Naive thymus-derived CD4-positive, alpha-beta T cell (primary cell): ENCODE results near the gene DCTD. TPM values are rescaled to one million over a fixed set of nuclear protein-coding genes. Genes with fewer than 3 reads are reported as not detected.

Experiments
- ATAC-seq: fragments of 150-1000 bp; cut with Tn5 transposase; 2 replicates; pipeline ENCODE4 v1.10.0; 2021; ENCODE audit warnings: mild to moderate bottlenecking, moderate library complexity
- CTCF ChIA-PET: fragments of 350-600 bp; sonication (Branson Sonifier 250); formaldehyde crosslinking; loops from one replicate; lab custom pipeline; 2021; ENCODE audit warnings: antibody characterized with exemption; lab: Charles Lee
- POLR2A ChIA-PET: fragments of 350-600 bp; sonication (Branson Sonifier 250); formaldehyde crosslinking; loops from one replicate; lab custom pipeline; 2021; ENCODE audit warnings: antibody characterized with exemption, inconsistent platforms; lab: Charles Lee
- DNase-seq, 9 donors: peaks; one replicate each; pipeline versions ENCODE4 v3.0.0 to v3.0.0-alpha.2; 2020 to 2022; ENCODE audit warnings: mixed read lengths in 1 of 9
- H3K27ac ChIP-seq: one replicate; pipeline ENCODE4 v1.7.0; 2013; ENCODE audit warnings: mild to moderate bottlenecking, low read depth, low read length, moderate library complexity
- H3K27me3 ChIP-seq, 2 donors: one replicate each; pipeline ENCODE4 v1.7.0; 2013; ENCODE audit warnings: low read length in 2 of 2, mild to moderate bottlenecking in 2 of 2, moderate library complexity in 2 of 2; ENCODE audit not compliant: control insufficient read depth in 2 of 2, insufficient read depth in 2 of 2
- H3K36me3 ChIP-seq, 3 experiments: 1 replicate in 2 of 3; 2 replicates in 1 of 3; pipeline ENCODE4 v1.7.0; 2013; ENCODE audit warnings: low read length in 3 of 3, mild to moderate bottlenecking in 3 of 3, moderate library complexity in 1 of 3; ENCODE audit not compliant: insufficient read depth in 3 of 3, control insufficient read depth in 2 of 3
- H3K4me1 ChIP-seq, 2 donors: one replicate each; pipeline ENCODE4 v1.7.0; 2013; ENCODE audit warnings: low read length in 2 of 2, mild to moderate bottlenecking in 2 of 2, moderate library complexity in 1 of 2; ENCODE audit not compliant: control insufficient read depth in 2 of 2, insufficient read depth in 2 of 2
- H3K4me3 ChIP-seq: 2 replicates; pipeline ENCODE4 v1.7.0; 2013; ENCODE audit warnings: mild to moderate bottlenecking, low read length
- H3K9me3 ChIP-seq, 3 experiments: 1 replicate in 2 of 3; 2 replicates in 1 of 3; pipeline ENCODE4 v1.7.0; 2013; ENCODE audit warnings: low read length in 3 of 3; ENCODE audit not compliant: control insufficient read depth in 2 of 3
- H3K27ac Mint-ChIP-seq, 9 donors: one replicate each; pipeline ENCODE4 v1.8.0; 2020 to 2022; ENCODE audit warnings: mixed read lengths in 9 of 9, mild to moderate bottlenecking in 8 of 9, moderate library complexity in 5 of 9, inconsistent platforms in 2 of 9
- H3K27me3 Mint-ChIP-seq, 5 donors: one replicate each; pipeline ENCODE4 v1.8.0; 2021 to 2022; ENCODE audit warnings: mixed read lengths in 5 of 5, mild to moderate bottlenecking in 1 of 5
- H3K36me3 Mint-ChIP-seq, 5 donors: one replicate each; pipeline ENCODE4 v1.8.0; 2020 to 2022; ENCODE audit warnings: mixed read lengths in 5 of 5, mild to moderate bottlenecking in 3 of 5, inconsistent platforms in 1 of 5
- H3K4me1 Mint-ChIP-seq, 7 donors: one replicate each; pipeline ENCODE4 v1.8.0; 2020 to 2022; ENCODE audit warnings: mixed read lengths in 7 of 7, mild to moderate bottlenecking in 3 of 7, inconsistent platforms in 1 of 7
- H3K4me3 Mint-ChIP-seq, 10 donors: one replicate each; pipeline ENCODE4 v1.8.0; 2020 to 2022; ENCODE audit warnings: mild to moderate bottlenecking in 10 of 10, mixed read lengths in 10 of 10, moderate library complexity in 6 of 10, inconsistent platforms in 2 of 10
- H3K9me3 Mint-ChIP-seq, 11 donors: one replicate each; pipeline ENCODE4 v1.8.0; 2020 to 2022; ENCODE audit warnings: mixed read lengths in 11 of 11, mild to moderate bottlenecking in 4 of 11, inconsistent platforms in 1 of 11, moderate library complexity in 1 of 11
- intact Hi-C, 2 donors: fragments of 100-400 bp; cut with micrococcal nuclease; formaldehyde crosslinking; loops; one replicate each; pipeline ENCODE4 v1.15.1; 2023
- polyA plus RNA-seq, 2 donors: library from polyadenylated mRNA; unstranded; fragments of 300-500 nt; fragmentation: Illumina TruSeq; gene quantifications; one replicate each; pipeline ENCODE4 v1.2.3, GENCODE V29; 2021
- total RNA-seq, 6 experiments: library from RNA in 5 of 6; stranded (reverse) in 5 of 6; gene quantifications; 1 replicate in 5 of 6; 2 replicates in 1 of 6; pipeline ENCODE4 v1.2.3 and lab custom pipeline; 2021 to 2026

The DCTD gene
- total and polyA plus RNA-seq, 7 experiments from 2014 or later, result 61.4 to 84.7 (median 70.6) TPM

DNA sequence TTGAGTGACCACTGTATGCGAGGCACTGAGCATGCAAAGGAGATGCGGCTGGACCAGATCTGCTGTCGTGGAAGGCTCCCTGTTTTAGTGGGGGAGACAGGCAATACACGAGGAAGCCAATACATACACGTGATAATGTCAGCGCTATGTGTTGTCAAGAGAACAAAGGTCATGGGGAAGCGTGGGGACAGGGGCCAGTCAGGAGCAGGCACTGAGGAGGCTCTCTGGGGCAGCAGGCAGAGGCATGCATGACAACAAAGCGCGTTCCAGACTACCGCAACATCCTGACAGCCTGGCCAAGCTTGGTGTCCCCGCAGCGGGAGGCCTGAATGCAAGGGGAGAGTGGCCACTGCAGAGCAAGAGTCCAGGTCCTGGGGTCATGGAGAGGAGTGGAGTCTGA lies 61.9 kb downstream of the DCTD start:
- peaks cover 0 to 29% (median 22%) of the 10 kb centered on the region in 5 donors for H3K36me3 Mint-ChIP-seq
- H3K4me3 Mint-ChIP-seq, result no peak overlapping the region
- Histone ChIP-seq H3K4me1 (no peaks in the 10 kb centered on the region), H3K27ac (no peak overlapping the region), H3K36me3 (no peaks in the 10 kb centered on the region), H3K4me3 (no peak overlapping the region), H3K27me3 (no peaks in the 10 kb centered on the region), H3K9me3 (no peaks in the 10 kb centered on the region)
- no peak overlapping the region for H3K27ac Mint-ChIP-seq
- ChIA-PET CTCF (no interaction called here), POLR2A (no interaction called here)
- no peaks in the 10 kb centered on the region for H3K4me1 Mint-ChIP-seq
- no peaks in the 10 kb centered on the region for H3K27me3 Mint-ChIP-seq
- peaks cover 0 to 26% (median 7%) of the 10 kb centered on the region in 11 donors for H3K9me3 Mint-ChIP-seq
- no peak for ATAC-seq
- DNase-seq, result no peak
- intact Hi-C loops, result no loop called here

DNA sequence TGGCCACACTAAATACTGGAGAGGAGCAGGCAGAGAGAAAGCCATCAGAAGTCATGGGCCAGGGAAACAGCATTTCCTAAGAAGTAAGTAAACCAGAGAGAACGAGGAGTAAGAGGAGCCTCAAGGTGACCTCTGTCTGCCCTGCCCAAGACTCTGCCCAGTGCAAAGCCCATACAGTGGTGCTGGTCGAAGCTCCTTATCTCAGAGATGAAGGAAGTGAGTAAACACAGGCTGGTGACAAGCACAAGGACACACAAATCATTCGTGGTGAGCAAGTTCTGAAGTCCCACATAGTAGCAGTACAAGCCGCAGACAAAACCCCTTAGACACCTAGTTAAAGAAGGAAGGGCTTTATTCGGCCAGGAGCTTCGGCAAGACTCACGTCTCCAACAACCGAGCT lies 62.7 kb downstream of the DCTD start:
- no peaks in the 10 kb centered on the region for H3K4me1 ChIP-seq
- no peak overlapping the region for H3K27ac ChIP-seq
- Mint-ChIP-seq H3K27me3 (no peaks in the 10 kb centered on the region), H3K36me3 (peaks cover 0 to 22% (median 14%) of the 10 kb centered on the region in 5 donors), H3K27ac (no peak overlapping the region), H3K4me3 (no peak overlapping the region), H3K4me1 (no peaks in the 10 kb centered on the region), H3K9me3 (peaks cover 0 to 20% (median 7%) of the 10 kb centered on the region in 11 donors)
- CTCF ChIA-PET, result no interaction called here
- no peaks in the 10 kb centered on the region for H3K9me3 ChIP-seq
- POLR2A ChIA-PET, result no interaction called here
- no peak overlapping the region for H3K4me3 ChIP-seq
- no peak for DNase-seq
- no peak for ATAC-seq
- H3K27me3 ChIP-seq, result no peaks in the 10 kb centered on the region
- intact Hi-C loops, result no loop called here
- no peaks in the 10 kb centered on the region for H3K36me3 ChIP-seq

DNA sequence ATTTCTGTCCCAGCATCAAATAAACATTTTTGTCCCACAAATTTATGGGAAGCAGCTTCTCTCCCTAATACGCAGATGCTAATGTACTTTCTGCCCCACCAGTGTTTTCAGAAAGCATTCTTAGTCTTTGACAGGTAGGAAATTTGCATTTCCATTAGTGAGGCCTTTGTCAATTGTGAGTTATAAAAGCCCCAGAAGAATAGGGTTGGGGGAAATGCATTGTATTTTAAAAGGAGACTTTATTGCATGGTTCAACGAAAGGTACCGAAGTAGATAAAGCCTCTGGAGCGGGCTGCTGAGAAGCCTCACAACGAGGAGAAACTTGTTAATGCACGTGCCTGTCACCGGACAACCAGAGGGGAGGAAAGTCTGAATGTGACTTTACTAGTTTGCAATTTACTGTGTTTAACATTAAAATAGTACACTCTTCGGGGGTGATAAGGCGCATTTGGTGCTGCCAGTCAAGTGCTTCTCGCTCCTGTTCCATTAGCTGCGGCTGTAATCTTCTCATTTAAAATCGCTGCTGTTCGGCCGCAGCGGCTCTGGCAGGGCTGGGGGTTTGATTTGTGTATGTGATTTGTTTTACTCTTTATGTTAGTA lies 63.4 kb downstream of the DCTD start:
- intact Hi-C loops, result no loop called here
- H3K27ac Mint-ChIP-seq, result no peak overlapping the region
- POLR2A ChIA-PET, result no interaction called here
- no peaks in the 10 kb centered on the region for H3K27me3 ChIP-seq
- H3K27me3 Mint-ChIP-seq, result no peaks in the 10 kb centered on the region
- CTCF ChIA-PET, result no interaction called here
- ATAC-seq (no peak), DNase-seq (no peak)
- no peaks in the 10 kb centered on the region for H3K4me1 ChIP-seq
- H3K4me1 Mint-ChIP-seq, result no peaks in the 10 kb centered on the region
- no peaks in the 10 kb centered on the region for H3K9me3 ChIP-seq
- no peak overlapping the region for H3K27ac ChIP-seq
- H3K9me3 Mint-ChIP-seq, result peaks cover 0 to 20% (median 7%) of the 10 kb centered on the region in 11 donors
- no peak overlapping the region for H3K4me3 ChIP-seq
- H3K36me3 Mint-ChIP-seq, result peaks cover 0 to 19% (median 9%) of the 10 kb centered on the region in 5 donors
- H3K36me3 ChIP-seq, result no peaks in the 10 kb centered on the region
- H3K4me3 Mint-ChIP-seq, result no peak overlapping the region

DNA sequence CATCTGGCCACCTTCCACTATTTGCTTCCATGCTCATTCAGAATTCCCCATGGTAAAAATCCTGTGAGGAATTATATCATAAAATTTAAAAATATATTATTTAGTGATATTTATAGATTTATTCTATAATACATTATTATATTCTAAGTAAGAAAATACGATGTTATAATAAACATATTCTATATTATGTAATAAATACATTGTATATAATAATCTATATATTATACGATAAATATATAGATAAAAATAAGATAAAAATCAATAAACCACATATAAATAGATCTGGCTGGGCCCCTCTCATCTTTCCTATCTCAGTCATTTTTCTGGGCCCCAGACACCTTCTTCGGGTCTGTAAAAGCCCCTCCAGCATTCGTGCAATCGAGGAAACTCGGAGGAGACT lies 68.5 kb downstream of the DCTD start:
- Histone ChIP-seq H3K27me3 (no peaks in the 10 kb centered on the region), H3K36me3 (no peaks in the 10 kb centered on the region), H3K27ac (no peak overlapping the region), H3K9me3 (no peaks in the 10 kb centered on the region), H3K4me3 (no peak overlapping the region), H3K4me1 (no peaks in the 10 kb centered on the region)
- Mint-ChIP-seq H3K4me1 (no peaks in the 10 kb centered on the region), H3K36me3 (peaks cover 0 to 4% (median under 1%) of the 10 kb centered on the region in 5 donors), H3K9me3 (peaks cover 0 to 13% (median 2%) of the 10 kb centered on the region in 11 donors), H3K27me3 (peaks cover 0 to 9% (median 0%) of the 10 kb centered on the region in 5 donors), H3K4me3 (no peak overlapping the region), H3K27ac (no peak overlapping the region)
- DNase-seq (no peak), ATAC-seq (no peak)
- POLR2A ChIA-PET, result no interaction called here
- CTCF ChIA-PET, result no interaction called here
- intact Hi-C loops, result no loop called here

DNA sequence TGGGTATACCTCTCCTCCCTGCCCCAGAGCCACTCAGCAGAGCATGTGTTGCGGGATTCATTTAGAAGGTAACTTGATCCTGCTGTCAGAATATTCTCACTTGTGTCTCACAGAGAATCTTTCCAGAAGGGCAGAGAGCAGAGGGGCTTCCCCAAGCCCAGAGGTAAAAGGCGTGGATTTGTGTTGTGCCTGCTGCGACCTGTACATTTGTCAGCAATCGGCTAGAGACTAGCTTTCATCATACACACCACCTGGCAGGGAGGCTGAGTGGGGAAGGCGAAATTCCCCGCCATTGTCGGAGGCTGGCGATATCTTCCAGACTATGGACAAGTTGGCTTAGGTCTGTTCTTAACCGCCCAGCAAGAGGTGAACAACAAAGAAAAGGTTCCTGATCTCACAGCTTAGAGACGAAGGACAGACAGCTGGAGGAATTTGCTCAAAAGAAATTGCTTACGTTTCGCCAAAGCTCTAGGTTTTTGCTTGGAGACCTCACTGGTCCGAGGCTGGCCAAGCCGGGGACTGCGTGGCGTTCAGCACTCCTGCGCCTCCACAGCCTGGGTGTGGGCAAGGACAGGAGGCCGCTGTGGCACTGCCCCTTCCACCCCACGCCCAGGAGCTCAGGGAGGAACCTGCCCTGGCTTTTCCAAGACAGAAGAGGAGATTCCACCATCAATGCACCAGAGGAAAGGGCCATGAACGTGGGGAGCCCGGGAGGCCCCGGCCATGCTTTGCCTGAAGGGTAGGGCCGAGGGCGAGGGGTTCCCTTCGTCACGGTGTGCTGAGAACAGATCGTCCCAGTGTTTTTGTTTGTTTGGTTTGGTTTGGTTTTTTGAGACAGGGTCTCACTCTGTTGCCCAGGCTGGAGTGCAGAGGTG lies 69.4 kb downstream of the DCTD start:
- no peak overlapping the region for H3K4me3 Mint-ChIP-seq
- POLR2A ChIA-PET, result no interaction called here
- peaks cover 0 to 9% (median 4%) of the 10 kb centered on the region in 5 donors for H3K27me3 Mint-ChIP-seq
- H3K27me3 ChIP-seq, result no peaks in the 10 kb centered on the region
- DNase-seq, result no peak
- H3K36me3 ChIP-seq, result no peaks in the 10 kb centered on the region
- CTCF ChIA-PET, result no interaction called here
- no peaks in the 10 kb centered on the region for H3K4me1 Mint-ChIP-seq
- H3K4me3 ChIP-seq, result no peak overlapping the region
- peaks cover 0 to 8% (median 0%) of the 10 kb centered on the region in 11 donors for H3K9me3 Mint-ChIP-seq
- no peak overlapping the region for H3K27ac Mint-ChIP-seq
- intact Hi-C loops, result no loop called here
- no peak overlapping the region for H3K27ac ChIP-seq
- no peaks in the 10 kb centered on the region for H3K9me3 ChIP-seq
- peaks cover 0 to 4% (median 0%) of the 10 kb centered on the region in 5 donors for H3K36me3 Mint-ChIP-seq
- H3K4me1 ChIP-seq, result no peaks in the 10 kb centered on the region
- no peak for ATAC-seq

DNA sequence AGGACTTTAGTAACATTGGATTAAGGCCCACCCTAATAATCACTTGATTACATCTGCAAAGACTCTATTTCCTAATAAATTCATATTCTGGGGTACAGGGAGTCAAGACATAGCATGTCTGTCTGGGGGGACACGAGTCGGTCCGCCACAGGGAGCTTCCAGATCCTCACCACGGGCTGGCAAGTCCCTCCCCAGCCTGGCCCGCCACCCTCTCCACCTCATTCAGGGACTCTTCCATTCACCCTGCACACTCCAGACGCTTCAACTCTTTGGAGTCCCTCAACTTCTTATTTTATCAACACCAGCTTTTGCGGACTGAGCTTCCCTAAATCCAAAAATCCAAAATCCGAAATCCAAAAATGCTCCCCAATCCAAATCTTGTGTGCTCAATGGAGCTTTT lies 71.2 kb downstream of the DCTD start:
- intact Hi-C loops, result no loop called here
- DNase-seq (no peak), ATAC-seq (no peak)
- ChIA-PET CTCF (no interaction called here), POLR2A (no interaction called here)
- Histone ChIP-seq H3K36me3 (no peaks in the 10 kb centered on the region), H3K4me3 (no peak overlapping the region), H3K27me3 (no peaks in the 10 kb centered on the region), H3K4me1 (no peaks in the 10 kb centered on the region), H3K9me3 (no peaks in the 10 kb centered on the region), H3K27ac (no peak overlapping the region)
- H3K4me1 Mint-ChIP-seq, result no peaks in the 10 kb centered on the region
- H3K9me3 Mint-ChIP-seq, result peaks cover 0 to 2% (median 0%) of the 10 kb centered on the region in 11 donors
- no peaks in the 10 kb centered on the region for H3K36me3 Mint-ChIP-seq
- H3K27me3 Mint-ChIP-seq, result peaks cover 0 to 9% (median 7%) of the 10 kb centered on the region in 5 donors
- no peak overlapping the region for H3K4me3 Mint-ChIP-seq
- no peak overlapping the region for H3K27ac Mint-ChIP-seq
